K562 (cell line): Measurements from ENCODE around the gene USHBP1. TPM values are rescaled to one million over a fixed set of nuclear protein-coding genes. Genes with fewer than 3 reads are reported as not detected.

Source experiments
- ATAC-seq: fragments of 200-7000 bp; cut with Tn5 transposase; 3 replicates; pipeline ENCODE4 v1.9.1; 2020; ENCODE audit warnings: moderate library complexity
- Bru-seq: library from RNA; stranded (reverse); fragments of 400-500 nt; gene quantifications from one replicate; lab custom pipeline; 2021; lab: Mats Ljungman, UMichigan
- BruChase-seq, 2 experiments: library from RNA; stranded (reverse); fragments of 400-500 nt; gene quantifications; one replicate each; lab custom pipeline; 2021; lab: Mats Ljungman, UMichigan
- BruUV-seq: library from RNA; stranded (reverse); fragments of 400-500 nt; replicated peaks from 2 replicates; lab custom pipeline; 2021; lab: Mats Ljungman, UMichigan
- CTCF ChIA-PET: fragments of 300-600 bp; formaldehyde crosslinking; extraction: SDS; loops from one replicate; lab custom pipeline; 2021; ENCODE audit warnings: low intra/inter-chr PET ratio; lab: Yijun Ruan, JAX
- POLR2A ChIA-PET: fragments of 300-600, 350-650 bp; sonication (Branson Sonifier 250); formaldehyde crosslinking; extraction: SDS; loops from one replicate; lab custom pipeline; 2021; ENCODE audit warnings: antibody characterized with exemption, inconsistent platforms; lab: Yijun Ruan, JAX
- DNase-seq, 4 experiments: peaks; one replicate each; pipeline versions ENCODE4 v3.0.0 to v3.0.0-alpha.2; 2011 to 2018; ENCODE audit warnings: low spot score in 3 of 4, mixed read lengths in 3 of 4; ENCODE audit errors: extremely low read depth in 1 of 4
- FAIRE-seq: peaks from 2 replicates; lab custom pipeline; 2011; peaks lifted over from hg19 to GRCh38; lab: Jason Lieb, UNC
- H2AFZ ChIP-seq: 2 replicates; pipeline ENCODE4 v1.6.0; 2011; ENCODE audit warnings: low read depth, low read length, control low read depth, inconsistent platforms
- H3K27ac ChIP-seq: fragments of 200-600 bp; 3 replicates; pipeline ENCODE4 v1.8.0; 2011; ENCODE audit warnings: low read depth, mild to moderate bottlenecking, control low read depth, inconsistent platforms, low read length, moderate library complexity, mixed read lengths; ENCODE audit errors: extremely low read depth
- H3K27me3 ChIP-seq, 2 experiments: fragments of 300-600 bp in 1 of 2; 2 replicates in 1 of 2; 3 replicates in 1 of 2; pipeline versions ENCODE4 v1.6.0 to v1.8.0; 2011; ENCODE audit warnings: inconsistent platforms in 2 of 2, low read length in 2 of 2, mild to moderate bottlenecking in 1 of 2, mixed read lengths in 1 of 2, moderate library complexity in 1 of 2; ENCODE audit not compliant: control insufficient read depth in 2 of 2, insufficient read depth in 2 of 2
- H3K36me3 ChIP-seq: fragments of 300-600 bp; 3 replicates; pipeline ENCODE4 v1.8.0; 2011; ENCODE audit warnings: mild to moderate bottlenecking, low read length, inconsistent platforms; ENCODE audit not compliant: control insufficient read depth, insufficient read depth
- H3K4me1 ChIP-seq, 2 experiments: fragments of 200-600 bp in 1 of 2; replicated peaks in 1 of 2; 2 replicates in 1 of 2; 3 replicates in 1 of 2; pipeline versions ENCODE4 v1.5.1 to v1.8.0; 2011; ENCODE audit warnings: inconsistent platforms in 2 of 2, low read length in 2 of 2, mild to moderate bottlenecking in 1 of 2, mixed read lengths in 1 of 2, moderate library complexity in 1 of 2; ENCODE audit not compliant: control insufficient read depth in 2 of 2, insufficient read depth in 2 of 2
- H3K4me2 ChIP-seq: 2 replicates; pipeline ENCODE4 v1.6.1; 2011; ENCODE audit warnings: low read length, control low read depth, inconsistent platforms, mixed read lengths; ENCODE audit not compliant: insufficient read depth
- H3K4me3 ChIP-seq: fragments of 200-600 bp; sonication (generic), shearing (Covaris generic); 2 replicates; pipeline ENCODE4 v1.5.1; 2016; ENCODE audit warnings: control low read depth, inconsistent platforms
- H3K79me2 ChIP-seq: fragments of 200-600 bp; 3 replicates; pipeline ENCODE4 v1.8.0; 2011; ENCODE audit warnings: low read length, inconsistent platforms; ENCODE audit not compliant: control insufficient read depth, insufficient read depth
- H3K9ac ChIP-seq, 2 experiments: 2 replicates each; pipeline versions ENCODE4 v1.6.0 to v1.6.1; 2011; ENCODE audit warnings: low read depth in 2 of 2, low read length in 2 of 2, control low read depth in 1 of 2, inconsistent platforms in 1 of 2, mild to moderate bottlenecking in 1 of 2, mixed read lengths in 1 of 2; ENCODE audit not compliant: insufficient read depth in 1 of 2
- H3K9me1 ChIP-seq: one replicate; pipeline ENCODE4 v1.6.0; 2011; ENCODE audit warnings: inconsistent platforms, mild to moderate bottlenecking, low read length, moderate library complexity; ENCODE audit not compliant: control insufficient read depth, insufficient read depth
- H3K9me3 ChIP-seq: replicated peaks from 2 replicates; pipeline ENCODE4 v1.5.1; 2011; ENCODE audit warnings: low read depth, low read length, inconsistent platforms; ENCODE audit not compliant: control insufficient read depth, insufficient read depth
- H4K20me1 ChIP-seq: replicated peaks from 2 replicates; pipeline ENCODE4 v1.6.1; 2011; ENCODE audit warnings: low read length, inconsistent platforms, mixed read lengths; ENCODE audit not compliant: control insufficient read depth, insufficient read depth
- CBFA2T2 ChIP-seq: fragments of 450-650 bp; conservative IDR thresholded peaks from 2 replicates; pipeline ENCODE4 v1.6.1; 2017; ENCODE audit warnings: mild to moderate bottlenecking
- ILF3 ChIP-seq: fragments of 450-650 bp; IDR thresholded peaks from 2 replicates; pipeline ENCODE4 v1.6.1; 2018; ENCODE audit warnings: antibody characterized with exemption, mild to moderate bottlenecking, moderate library complexity, borderline replicate concordance
- KLF13 ChIP-seq: fragments of 450-650 bp; IDR thresholded peaks from 2 replicates; pipeline ENCODE4 v1.6.1; 2016; ENCODE audit warnings: missing genetic modification characterization, low read depth, mild to moderate bottlenecking, missing compliant biosample characterization, moderate library complexity, borderline replicate concordance
- RAD51 ChIP-seq: fragments of 450-650 bp; IDR thresholded peaks from 2 replicates; pipeline ENCODE4 v1.7.1; 2016; ENCODE audit warnings: low read depth, mild to moderate bottlenecking, borderline replicate concordance
- TOE1 ChIP-seq, 2 experiments: fragments of 450-650 bp in 1 of 2; sonication (generic) in 1 of 2; formaldehyde crosslinking in 1 of 2; IDR thresholded peaks; 2 replicates each; pipeline versions ENCODE4 v1.7.1 to v1.8.0; 2016 to 2022; ENCODE audit warnings: borderline replicate concordance in 2 of 2, mild to moderate bottlenecking in 2 of 2, antibody characterized with exemption in 1 of 2, inconsistent platforms in 1 of 2, low read depth in 1 of 2, missing genetic modification reagents in 1 of 2, moderate library complexity in 1 of 2
- ZBTB7A ChIP-seq: IDR thresholded peaks from 2 replicates; pipeline ENCODE4 v1.6.1; 2011; ENCODE audit warnings: low read depth, mild to moderate bottlenecking, low read length, moderate library complexity, borderline replicate concordance; ENCODE audit not compliant: control insufficient read depth
- WGBS: fragments of 100-300 bp; shearing (Covaris generic); methylation state at CpG from one replicate; pipeline ENCODE4 v1.1.6; 2016; ENCODE audit warnings: low coverage, mixed read lengths; ENCODE audit not compliant: insufficient coverage; ENCODE audit errors: missing lambda C conversion rate; 5-methylcytosine and 5-hydroxymethylcytosine counted together
- in situ Hi-C: fragments of 300-500 bp; cut with MboI; formaldehyde crosslinking; loops from 4 replicates; pipeline ENCODE4 v1.15.0; 2018; ENCODE audit warnings: inconsistent platforms, mixed read lengths
- intact Hi-C: fragments of 100-400 bp; cut with micrococcal nuclease; formaldehyde crosslinking; loops from 2 replicates; pipeline ENCODE4 v1.14.2; 2022
- long read RNA-seq, 3 experiments: library from polyadenylated mRNA in 2 of 3; library from RNA in 1 of 3; unstranded in 2 of 3; stranded (forward) in 1 of 3; transcript quantifications; one replicate each; pipeline ENCODE4 v2.0.0, GENCODE V29; 2019 to 2022
- polyA minus RNA-seq, 3 experiments: library from RNA; depleted of rRNA, polyadenylated mRNA; stranded (reverse); fragments of >200 nt; gene quantifications; 2 replicates each; pipeline ENCODE4 v1.2.3, GENCODE V29; 2011
- polyA plus RNA-seq, 8 experiments: library from polyadenylated mRNA; depleted of rRNA in 4 of 8; stranded (reverse) in 5 of 8; unstranded in 3 of 8; fragments of >200 nt; fragmentation: Nextera tagmentation in 2 of 8; fragmentation: Illumina TruSeq in 1 of 8; extraction: Ambion mirVana in 2 of 8; extraction: Trizol in 1 of 8; gene quantifications; 2 replicates each; pipeline versions ENCODE4 v1.2.1 to v1.2.3, GENCODE V29; 2011 to 2014; ENCODE audit warnings: inconsistent platforms in 1 of 8, missing spikeins in 1 of 8
- total RNA-seq, 7 experiments: library from RNA; depleted of rRNA in 6 of 7; stranded (reverse); fragments of >200 nt in 6 of 7; fragmentation: Illumina TruSeq in 2 of 7; extraction: Trizol in 2 of 7; gene quantifications; 2 replicates each; pipeline versions ENCODE4 v1.2.1 to v1.2.3, GENCODE V29; 2011 to 2021; ENCODE audit warnings: low replicate concordance in 1 of 7
- TF ChIP-seq, protein P1 (sequence below): sonication (generic); formaldehyde crosslinking; IDR thresholded peaks from 2 replicates; pipeline ENCODE4 v1.9.0; 2022; ENCODE audit warnings: mild to moderate bottlenecking, missing genetic modification reagents
- TF ChIP-seq, protein P2 (sequence below): fragments of 450-650 bp; formaldehyde crosslinking; IDR thresholded peaks from 2 replicates; pipeline ENCODE4 v1.4.0; 2020; ENCODE audit warnings: mild to moderate bottlenecking, mixed read lengths

USHBP1 gene, protein sequence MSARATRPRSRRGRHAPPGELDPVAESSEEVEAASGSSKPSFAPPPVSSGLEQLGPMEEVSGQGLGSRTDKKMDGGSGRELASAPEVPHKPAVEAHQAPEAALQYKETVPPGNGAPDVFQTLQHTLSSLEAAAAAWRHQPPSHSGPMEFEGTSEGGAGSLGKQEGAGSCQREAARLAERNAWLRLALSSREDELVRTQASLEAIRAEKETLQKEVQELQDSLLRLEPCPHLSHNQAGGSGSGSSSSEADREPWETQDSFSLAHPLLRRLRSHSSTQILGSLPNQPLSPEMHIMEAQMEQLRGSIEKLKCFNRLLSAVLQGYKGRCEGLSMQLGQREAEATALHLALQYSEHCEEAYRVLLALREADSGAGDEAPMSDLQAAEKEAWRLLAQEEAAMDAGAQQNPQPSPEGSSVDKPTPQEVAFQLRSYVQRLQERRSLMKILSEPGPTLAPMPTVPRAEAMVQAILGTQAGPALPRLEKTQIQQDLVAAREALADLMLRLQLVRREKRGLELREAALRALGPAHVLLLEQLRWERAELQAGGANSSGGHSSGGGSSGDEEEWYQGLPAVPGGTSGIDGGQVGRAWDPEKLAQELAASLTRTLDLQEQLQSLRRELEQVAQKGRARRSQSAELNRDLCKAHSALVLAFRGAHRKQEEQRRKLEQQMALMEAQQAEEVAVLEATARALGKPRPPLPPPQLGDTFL
- total RNA-seq (2011; cell fraction: chromatin; rRNA removed; ENCODE audit: low replicate concordance), result 0.21 and 0.56 TPM in 2 replicates
- 0.53 and 0.83 TPM in 2 replicates for total RNA-seq (2011; cell fraction: nucleolus; rRNA removed)
- total RNA-seq (2011; cell fraction: nucleoplasm; rRNA removed), result 0.15 and 0.44 TPM in 2 replicates
- total RNA-seq (2014; rRNA removed) (0.04 and 0.05 TPM in 2 replicates), total RNA-seq (2014; rRNA removed; fragmentation: Illumina TruSeq; extraction: Trizol) (not detected in 2 replicates), total RNA-seq (2015; rRNA removed; fragmentation: Illumina TruSeq; extraction: Trizol) (not detected in 2 replicates), total RNA-seq (2021) (0.16 TPM in 1 of 2 replicates, not detected in the other), polyA plus RNA-seq (2011; rRNA removed) (0.03 TPM in 2 replicates), polyA plus RNA-seq (2014; fragmentation: Illumina TruSeq; extraction: Trizol) (0.10 TPM in 1 of 2 replicates, not detected in the other), polyA plus RNA-seq (2014; fragmentation: Nextera tagmentation; extraction: Ambion mirVana) (not detected), polyA plus RNA-seq (2014; rRNA removed) (0.05 and 0.11 TPM in 2 replicates), polyA minus RNA-seq (2011; rRNA and poly(A)+ RNA removed) (not detected in 2 replicates), Bru-seq, nascent RNA (percentile 14 among the genes with signal in this experiment), BruChase-seq, experiment 1, labeled RNA remaining after a 2-hour chase (percentile 13 among the genes with signal in this experiment), BruChase-seq, experiment 2, labeled RNA remaining after a 6-hour chase (not detected)
- polyA plus RNA-seq (2011; cell fraction: cytosol; rRNA removed), result 0.03 and 0.07 TPM in 2 replicates
- 0.24 and 0.32 TPM in 2 replicates for polyA plus RNA-seq (2011; cell fraction: nucleus; rRNA removed)
- polyA plus RNA-seq (2012), result 0.07 and 0.19 TPM in 2 replicates
- polyA minus RNA-seq (2011; cell fraction: cytosol; rRNA and poly(A)+ RNA removed), result not detected in 2 replicates
- polyA minus RNA-seq (2011; cell fraction: nucleus; rRNA and poly(A)+ RNA removed), result not detected in 2 replicates
- long read RNA-seq, experiment 1, partial matches to known transcripts, result 0 of 29 reads
- long read RNA-seq, experiment 1, other reads (novel, unspliced or antisense), result 29 of 29 reads
- long read RNA-seq, experiment 2, result 0 reads
- long read RNA-seq, experiment 3, partial matches to known transcripts, result 0 of 1 reads
- long read RNA-seq, experiment 3, other reads (novel, unspliced or antisense), result 1 of 1 reads

DNA sequence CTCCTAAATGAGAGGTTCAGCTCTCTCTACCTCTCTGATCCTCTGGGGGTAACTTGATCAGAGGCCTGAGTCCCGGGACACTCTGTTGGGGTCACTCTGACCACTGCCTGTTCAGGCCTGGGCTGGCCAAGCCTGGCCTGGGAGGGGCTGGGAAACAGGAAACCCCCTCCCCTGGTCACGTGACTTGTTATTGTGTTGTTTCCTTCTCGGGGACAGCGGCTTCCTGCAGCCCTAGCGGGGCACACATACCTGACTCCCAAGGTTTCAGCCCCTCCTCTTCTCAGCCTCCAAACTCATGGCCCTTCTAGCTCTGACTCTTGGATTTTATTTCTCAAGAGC is at the start of gene USHBP1:
USHBP1 (minus strand) TSS at position 105 of the 339 bp plus-strand sequence. CDS start 446 bp downstream, outside the sequence.
- ATAC-seq (no peak), DNase-seq (no peak), FAIRE-seq (no peak)
- 57% methylated on average over 5 of the region's 5 CpGs for WGBS
- Histone ChIP-seq H2AFZ (peak within 1 kb of the TSS; percentile 74), H3K79me2 (peaks cover 19% of the 10 kb centered on the region), H4K20me1 (no peaks in the 10 kb centered on the region), H3K9me3 (no peaks in the 10 kb centered on the region), H3K9ac (peak within 1 kb of the TSS in 1 of 2 experiments; percentile 67; a peak in 2 of 4 replicates), H3K27ac (peak within 1 kb of the TSS; percentile 7; the same call in 1 of the 3 replicates), H3K9me1 (no peaks in the 10 kb centered on the region), H3K36me3 (peaks cover 9% of the 10 kb centered on the region; the same call in 1 of the 3 replicates), H3K4me2 (no peak within 1 kb of the TSS), H3K27me3 (no peaks in the 10 kb centered on the region), H3K4me1 (peaks cover 3 to 25% of the 10 kb centered on the region in 2 experiments; a peak in 3 of 5 replicates), H3K4me3 (no peak within 1 kb of the TSS)
- no TSS peak for BruUV-seq
- TF ChIP-seq ILF3, result no peak
- peak; percentile 48 for TF ChIP-seq CBFA2T2
- peak; percentile 85 for TF ChIP-seq RAD51
- TF ChIP-seq KLF13, result no peak
- TF ChIP-seq ZBTB7A, result 0 out of 2 replicates have a peak, but pooled peaks have one; percentile 44
- TF ChIP-seq, protein P1, sequence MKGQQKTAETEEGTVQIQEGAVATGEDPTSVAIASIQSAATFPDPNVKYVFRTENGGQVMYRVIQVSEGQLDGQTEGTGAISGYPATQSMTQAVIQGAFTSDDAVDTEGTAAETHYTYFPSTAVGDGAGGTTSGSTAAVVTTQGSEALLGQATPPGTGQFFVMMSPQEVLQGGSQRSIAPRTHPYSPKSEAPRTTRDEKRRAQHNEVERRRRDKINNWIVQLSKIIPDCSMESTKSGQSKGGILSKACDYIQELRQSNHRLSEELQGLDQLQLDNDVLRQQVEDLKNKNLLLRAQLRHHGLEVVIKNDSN (CRISPR knock-in tag), result peak; percentile 58; the same call in 1 of the 2 replicates
- TF ChIP-seq, protein P2, sequence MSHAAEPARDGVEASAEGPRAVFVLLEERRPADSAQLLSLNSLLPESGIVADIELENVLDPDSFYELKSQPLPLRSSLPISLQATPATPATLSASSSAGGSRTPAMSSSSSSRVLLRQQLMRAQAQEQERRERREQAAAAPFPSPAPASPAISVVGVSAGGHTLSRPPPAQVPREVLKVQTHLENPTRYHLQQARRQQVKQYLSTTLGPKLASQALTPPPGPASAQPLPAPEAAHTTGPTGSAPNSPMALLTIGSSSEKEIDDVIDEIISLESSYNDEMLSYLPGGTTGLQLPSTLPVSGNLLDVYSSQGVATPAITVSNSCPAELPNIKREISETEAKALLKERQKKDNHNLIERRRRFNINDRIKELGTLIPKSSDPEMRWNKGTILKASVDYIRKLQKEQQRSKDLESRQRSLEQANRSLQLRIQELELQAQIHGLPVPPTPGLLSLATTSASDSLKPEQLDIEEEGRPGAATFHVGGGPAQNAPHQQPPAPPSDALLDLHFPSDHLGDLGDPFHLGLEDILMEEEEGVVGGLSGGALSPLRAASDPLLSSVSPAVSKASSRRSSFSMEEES (CRISPR knock-in tag), result peak; percentile 94
- peak; percentile 73 for TF ChIP-seq TOE1 (IDR thresholded peaks at IDR 0.05; ENCODE audit: borderline replicate concordance)
- no peak for TF ChIP-seq TOE1 (CRISPR knock-in tag; IDR thresholded peaks at IDR 0.05; ENCODE audit: borderline replicate concordance, low read depth)
- CTCF ChIA-PET, result no interaction called here
- in situ Hi-C loops, result no loop called here
- intact Hi-C loops, result no loop called here
- POLR2A ChIA-PET, result interaction anchor here (0.6 to 1.0 kb wide), 3 partner anchors 36 to 450 kb away, joined by 3 read pairs; no protein-coding TSS in a partner anchor
